Panc1 (cell line): Measurements from ENCODE around the gene ZNF214.

Source experiments
- CTCF ChIP-seq: fragments of 450-650 bp; IDR thresholded peaks from 2 replicates; pipeline ENCODE4 v1.5.1; 2017; ENCODE audit warnings: mild to moderate bottlenecking
- TCF7L2 ChIP-seq: IDR thresholded peaks from 2 replicates; pipeline ENCODE4 v1.6.1; 2011; ENCODE audit warnings: mild to moderate bottlenecking, low read depth, low read length, inconsistent platforms

- TF ChIP-seq CTCF (no peak), TCF7L2 (no peak)
Measured at GRCh38 chr11:7030836-7031235, 10.7 kb upstream of the ZNF214 start.
